ENCODE measurements around the gene GAS6. TPM values are rescaled to one million over a fixed set of nuclear protein-coding genes. Genes with fewer than 3 reads are reported as not detected.
"Not testable (repeated sequence)": the region's sequence is repeated elsewhere in the genome, so short reads cannot be mapped to it uniquely, and the experiment has no call there.

Gene GAS6
- total RNA-seq, 1 donor, result 0.81 TPM

DNA sequence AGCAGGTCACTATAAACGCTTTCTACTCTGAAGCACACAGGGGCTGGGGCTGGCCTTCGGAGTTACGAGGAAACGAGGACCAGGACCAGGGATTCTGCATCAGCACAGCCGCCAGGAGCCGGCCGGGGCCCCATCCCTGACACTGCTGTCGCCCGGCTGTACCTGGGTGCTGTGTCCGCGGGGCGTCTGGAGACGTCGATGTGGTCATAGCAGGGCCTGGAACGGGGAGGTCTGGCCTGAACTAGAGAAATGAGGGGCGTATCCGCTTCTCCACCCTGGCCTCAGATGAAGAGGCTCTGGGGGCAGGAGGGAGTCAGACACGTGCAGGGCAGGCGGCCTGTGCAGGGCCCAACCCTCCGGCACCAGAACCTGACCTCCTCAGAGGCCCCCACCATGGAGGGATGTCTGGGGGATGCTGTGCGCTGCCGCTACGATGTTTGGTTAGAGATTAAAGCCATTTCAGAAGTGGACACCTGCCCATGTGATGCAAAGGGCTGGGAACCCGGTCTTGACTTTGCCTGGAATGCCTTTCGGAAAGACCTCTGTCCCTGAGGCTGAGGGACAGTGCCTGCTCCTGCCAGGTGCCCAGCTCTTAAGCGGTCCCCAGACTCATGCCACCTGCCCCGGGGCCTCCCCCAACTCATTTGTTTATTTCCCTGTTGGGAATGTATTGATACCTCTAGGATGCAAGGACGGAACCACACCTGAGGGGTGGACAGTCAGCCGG is 21.4 kb downstream of the GAS6 start:
- DNase-seq (ENCODE audit: low read depth in 2 of 3, low spot score in 2 of 3), result no peak

DNA sequence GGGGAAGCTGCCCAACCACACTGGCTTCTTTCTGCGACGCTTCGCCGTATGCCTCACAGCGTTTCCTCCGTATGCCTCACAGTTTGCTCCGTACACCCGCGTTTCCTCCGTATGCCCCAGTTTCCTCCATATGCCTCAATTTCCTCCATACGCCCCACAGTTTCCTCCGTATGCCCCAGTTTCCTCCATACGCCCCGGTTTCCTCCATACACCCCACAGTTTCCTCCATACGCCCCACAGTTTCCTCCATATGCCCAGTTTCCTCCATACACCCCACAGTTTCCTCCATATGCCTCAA is 22.6 kb downstream of the GAS6 start:
- peak in 2 of 3 donors; percentile 25 to 64 for DNase-seq (ENCODE audit: low read depth in 2 of 3, low spot score in 2 of 3)

DNA sequence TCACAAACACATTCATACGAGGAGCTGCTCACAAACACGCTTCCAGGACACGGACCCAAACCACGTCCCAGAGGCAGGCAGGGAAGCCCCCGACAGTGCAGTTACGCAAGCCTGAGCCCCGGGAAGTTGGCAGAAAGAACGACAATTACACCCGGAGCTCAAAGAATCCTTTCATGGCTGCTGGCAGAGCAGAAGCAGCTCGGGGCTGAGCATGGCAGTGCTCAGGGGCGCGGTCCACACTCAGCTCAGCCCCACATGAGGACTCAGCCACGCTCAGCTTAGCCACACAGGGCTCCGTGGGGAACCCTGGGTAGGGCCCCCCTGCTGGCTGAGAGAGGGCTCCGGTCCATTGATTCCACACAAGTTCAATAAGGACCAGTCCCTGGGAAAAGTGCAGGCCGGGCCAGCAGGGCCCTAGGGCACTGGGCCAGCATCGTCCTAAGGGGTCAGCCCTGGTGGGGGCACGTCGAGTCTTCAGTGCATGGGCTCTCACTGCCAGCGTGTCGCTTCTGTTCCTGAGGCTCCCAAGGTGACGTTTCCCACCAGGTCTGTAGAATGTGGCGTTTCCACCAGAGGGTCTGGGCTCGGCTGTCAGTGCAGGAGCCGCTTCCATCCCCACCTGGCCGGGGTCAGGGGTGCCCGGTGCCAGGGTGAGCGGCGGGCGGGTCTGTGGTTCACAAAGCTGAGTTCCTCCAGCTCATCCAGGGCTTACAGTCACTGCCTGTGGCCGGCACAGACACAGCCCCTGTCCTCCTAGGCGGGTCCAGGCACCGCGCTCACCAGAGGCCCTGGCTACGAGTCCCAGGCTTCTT is 23.1 kb downstream of the GAS6 start:
- no peak for DNase-seq (ENCODE audit: low read depth in 2 of 3, low spot score in 2 of 3)

DNA sequence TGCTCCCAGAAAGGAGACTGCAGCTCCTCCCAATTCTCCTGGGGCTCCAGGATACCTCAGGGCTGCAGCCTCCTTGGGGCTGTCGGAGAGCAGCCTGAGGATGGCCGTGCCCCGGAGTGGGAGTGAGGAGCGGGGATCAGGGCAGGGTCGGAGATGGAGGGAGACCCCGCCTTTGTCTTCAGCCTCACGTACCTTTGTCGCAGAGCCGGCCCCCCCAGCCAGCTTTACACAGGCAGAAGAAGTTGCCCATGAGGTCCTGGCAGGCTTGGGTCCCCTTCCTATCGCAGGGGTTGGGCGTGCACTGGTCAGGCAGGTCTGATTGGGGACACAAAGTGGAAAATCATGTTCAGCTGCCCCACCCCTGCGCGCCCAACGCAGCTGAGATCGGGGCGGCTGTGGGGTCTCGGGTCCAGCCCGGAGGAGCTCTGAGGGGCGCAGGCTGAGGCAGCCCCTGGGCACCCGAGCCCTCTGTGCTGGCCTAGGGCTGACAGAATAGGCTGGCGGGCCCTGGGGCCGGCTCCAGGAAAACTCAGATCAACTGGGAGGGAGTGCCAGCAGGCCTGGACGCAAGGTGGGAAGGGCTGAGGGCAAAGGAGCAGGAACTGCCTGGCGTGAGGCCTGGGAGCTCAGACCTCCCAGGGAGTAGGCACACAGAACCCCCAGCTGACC is 24.2 kb downstream of the GAS6 start:
- no peak for DNase-seq (ENCODE audit: low read depth in 2 of 3, low spot score in 2 of 3)

DNA sequence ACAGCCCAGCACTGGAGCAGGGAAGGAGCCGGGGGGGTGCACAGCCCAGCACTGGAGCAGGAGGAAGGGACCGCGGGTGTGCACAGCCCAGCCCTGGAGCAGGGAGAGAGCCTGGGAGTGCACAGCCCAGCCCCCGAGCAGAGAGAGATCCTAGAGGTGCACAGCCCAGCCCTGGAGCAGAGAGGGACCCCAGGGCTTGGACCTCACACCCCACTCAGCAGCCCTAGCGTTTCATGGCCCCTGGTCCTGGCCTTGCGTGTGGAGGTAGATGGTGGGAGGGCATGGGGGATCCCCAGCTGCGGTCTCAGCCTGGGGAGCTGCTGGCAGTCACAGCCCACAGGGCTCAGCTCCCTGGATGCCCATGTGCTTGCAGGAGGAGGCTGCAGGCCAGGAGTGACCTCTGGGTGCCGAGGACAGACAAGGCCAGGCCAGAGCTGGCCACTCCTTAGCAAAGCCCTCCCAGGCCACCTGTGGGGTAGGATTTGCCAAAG is 25.1 kb downstream of the GAS6 start:
- DNase-seq (ENCODE audit: low read depth in 2 of 3, low spot score in 2 of 3), result no peak

DNA sequence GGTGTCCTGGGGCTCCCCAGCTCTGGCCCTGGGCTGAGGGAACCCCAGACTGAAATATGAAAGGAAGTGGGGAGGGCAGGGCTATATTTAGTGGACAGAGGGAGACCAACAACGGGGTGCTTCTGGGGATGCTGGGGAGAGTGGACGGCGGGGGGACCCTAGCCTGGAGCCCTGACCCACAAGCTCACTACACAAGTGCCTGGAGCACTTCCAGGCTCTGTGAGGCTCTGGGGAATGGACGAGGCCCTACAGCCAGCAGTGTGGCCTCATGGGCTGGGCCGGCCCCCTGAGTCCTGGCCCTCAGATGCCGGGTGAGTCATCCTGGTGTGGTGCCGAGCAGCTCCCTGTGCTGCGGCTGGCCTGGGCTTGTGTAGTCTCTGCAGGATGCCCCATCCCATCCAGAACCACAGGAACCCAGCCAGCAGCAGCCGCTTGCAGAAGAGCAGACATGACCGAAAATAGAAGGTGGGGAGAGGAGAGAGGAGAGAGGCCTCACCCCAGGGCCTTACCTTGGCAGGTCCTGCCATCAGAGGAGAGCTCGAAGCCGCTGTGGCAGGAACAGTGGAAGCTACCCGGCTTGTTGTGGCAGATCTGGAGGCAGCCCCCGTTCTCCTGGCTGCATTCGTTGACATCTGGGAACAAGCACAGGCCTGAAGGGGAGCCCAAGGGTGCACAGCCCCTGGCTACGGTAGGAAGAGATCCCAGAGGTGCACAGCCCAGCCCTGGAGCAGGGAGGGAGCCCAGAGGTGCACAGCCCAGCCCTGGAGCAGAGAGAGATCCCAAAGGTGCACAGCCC is 26.1 kb downstream of the GAS6 start:
- DNase-seq (ENCODE audit: low read depth in 2 of 3, low spot score in 2 of 3), result no peak

DNA sequence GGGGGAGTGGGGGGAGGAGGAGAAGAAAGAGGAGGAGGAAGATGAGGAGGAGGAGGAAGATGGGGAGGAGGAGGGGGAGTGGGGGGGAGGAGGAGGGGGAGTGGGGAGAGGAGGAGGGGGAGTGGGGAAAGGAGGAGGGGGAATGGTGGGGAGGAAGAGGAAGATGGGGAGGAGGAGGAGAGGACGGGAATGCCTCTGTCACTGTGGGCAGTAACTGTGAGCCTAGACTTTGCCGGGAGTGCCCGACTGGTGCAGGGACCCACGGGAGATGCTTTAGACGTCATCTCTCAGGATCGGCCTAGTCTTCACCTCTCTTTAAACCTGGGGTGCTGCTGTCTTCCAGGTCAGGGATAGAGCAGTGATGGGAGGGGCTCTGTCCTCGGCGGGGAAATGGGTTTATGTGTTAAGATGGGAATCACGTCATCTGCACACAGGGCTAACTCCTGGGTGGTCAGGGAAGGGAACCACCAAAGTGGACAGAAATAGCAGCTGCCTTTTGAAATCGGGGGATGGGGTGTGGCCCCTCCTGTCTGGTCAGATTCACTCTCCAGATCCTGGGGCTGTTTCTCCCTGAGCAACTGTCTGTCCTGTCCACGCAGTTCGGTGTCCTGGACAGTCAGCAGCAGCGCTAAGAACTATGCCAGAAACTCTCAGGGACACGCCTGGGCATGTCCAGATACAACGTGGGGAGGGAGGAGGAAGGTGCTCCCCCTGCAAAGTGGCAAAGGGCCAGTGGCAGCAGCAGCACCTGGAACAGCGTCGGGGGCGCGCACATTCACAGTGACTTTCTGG is 26.9 kb downstream of the GAS6 start:
- DNase-seq (ENCODE audit: low read depth in 2 of 3, low spot score in 2 of 3), result no peak

DNA sequence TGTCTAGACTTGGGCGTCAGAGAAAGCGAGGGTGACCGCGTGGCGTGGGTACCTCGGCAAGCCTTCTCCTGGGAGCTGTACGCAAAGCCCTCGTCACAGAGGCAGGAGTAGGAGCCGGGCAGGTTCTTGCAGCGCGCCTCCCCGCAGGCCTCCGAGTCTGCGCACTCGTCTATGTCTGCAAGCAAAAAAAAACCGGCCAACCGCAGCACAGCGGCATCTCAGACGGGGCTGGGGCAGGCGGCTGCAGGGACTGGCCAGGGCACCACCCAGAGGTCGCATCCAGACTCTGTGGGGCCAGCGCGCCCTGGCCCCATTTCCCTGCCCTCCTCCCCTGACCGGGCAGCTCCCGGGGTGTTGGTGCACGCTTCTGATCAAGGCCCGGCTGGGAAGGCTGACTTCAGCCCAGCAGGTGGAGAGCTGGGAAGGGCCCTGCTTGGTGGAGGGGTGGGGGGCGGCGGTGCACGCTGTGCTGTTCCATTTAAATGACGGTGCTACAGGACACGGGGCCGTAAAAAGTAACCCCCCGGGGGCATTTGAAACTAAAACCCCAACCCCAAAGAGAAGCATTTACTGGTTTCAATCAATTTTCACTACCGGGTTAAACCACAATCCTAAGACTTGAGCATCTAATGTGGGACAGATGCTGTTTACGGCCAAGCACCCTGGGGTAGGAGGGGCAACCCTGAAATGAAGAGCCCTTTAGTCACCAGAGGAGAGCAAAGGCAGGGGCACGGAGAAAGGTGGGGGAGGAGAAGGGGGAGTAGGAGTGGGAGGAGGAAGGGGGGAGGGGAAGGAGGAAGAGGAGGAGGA is 28.2 kb downstream of the GAS6 start:
- DNase-seq (ENCODE audit: low read depth in 2 of 3, low spot score in 2 of 3), result no peak

DNA sequence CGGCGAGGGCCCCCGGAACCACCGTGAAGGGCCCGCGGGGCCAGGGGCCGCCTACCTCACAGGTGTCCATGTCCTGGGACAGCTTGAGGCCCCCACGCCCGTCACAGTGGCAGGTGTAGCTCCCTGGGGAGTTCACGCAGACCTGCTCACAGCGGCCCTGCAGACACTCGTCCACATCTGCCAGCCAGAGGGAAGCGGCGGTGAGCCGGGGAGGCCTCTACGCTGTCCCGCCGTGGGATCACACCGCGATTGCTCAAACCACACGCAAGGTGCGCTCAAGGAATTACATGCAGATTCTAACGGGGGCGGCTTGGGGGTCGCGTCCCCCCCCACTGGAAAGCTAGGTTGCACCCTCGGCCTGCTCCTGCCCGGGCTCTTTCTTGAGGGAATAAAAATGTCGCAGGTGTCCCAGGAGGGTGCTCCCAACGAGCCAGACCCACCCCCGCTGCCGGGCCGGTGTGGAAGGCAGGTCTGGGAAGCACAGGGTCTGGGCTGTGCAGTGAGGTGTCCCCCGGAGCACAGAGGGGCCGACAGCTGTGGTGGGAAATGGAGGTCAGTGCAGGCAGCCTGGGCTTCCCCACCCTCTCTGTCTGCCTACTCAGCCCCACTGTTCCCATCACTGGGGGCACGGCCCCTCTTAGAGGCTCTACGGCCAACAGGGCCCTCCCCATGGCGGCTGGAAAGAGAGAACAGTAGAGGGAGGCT is 29.2 kb downstream of the GAS6 start:
- no peak for DNase-seq (ENCODE audit: low read depth in 2 of 3, low spot score in 2 of 3)

DNA sequence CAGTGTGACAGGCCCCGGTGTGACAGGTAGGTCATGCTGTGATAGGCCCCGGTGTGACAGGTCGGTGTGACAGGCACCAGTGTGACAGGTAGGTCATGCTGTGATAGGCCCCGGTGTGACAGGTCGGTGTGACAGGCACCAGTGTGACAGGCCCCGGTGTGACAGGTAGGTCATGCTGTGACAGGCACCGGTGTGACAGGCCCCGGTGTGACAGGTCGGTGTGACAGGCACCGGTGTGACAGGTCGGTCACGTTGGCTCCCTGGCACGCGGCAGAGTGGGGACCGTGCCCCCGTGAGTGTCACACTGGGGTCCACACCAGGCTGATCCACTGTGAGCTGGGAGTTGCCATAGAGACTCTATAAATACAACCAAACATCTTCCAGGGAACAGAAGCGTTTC is 29.9 kb downstream of the GAS6 start:
- DNase-seq (ENCODE audit: low read depth in 2 of 3, low spot score in 2 of 3), result not testable (repeated sequence)

DNA sequence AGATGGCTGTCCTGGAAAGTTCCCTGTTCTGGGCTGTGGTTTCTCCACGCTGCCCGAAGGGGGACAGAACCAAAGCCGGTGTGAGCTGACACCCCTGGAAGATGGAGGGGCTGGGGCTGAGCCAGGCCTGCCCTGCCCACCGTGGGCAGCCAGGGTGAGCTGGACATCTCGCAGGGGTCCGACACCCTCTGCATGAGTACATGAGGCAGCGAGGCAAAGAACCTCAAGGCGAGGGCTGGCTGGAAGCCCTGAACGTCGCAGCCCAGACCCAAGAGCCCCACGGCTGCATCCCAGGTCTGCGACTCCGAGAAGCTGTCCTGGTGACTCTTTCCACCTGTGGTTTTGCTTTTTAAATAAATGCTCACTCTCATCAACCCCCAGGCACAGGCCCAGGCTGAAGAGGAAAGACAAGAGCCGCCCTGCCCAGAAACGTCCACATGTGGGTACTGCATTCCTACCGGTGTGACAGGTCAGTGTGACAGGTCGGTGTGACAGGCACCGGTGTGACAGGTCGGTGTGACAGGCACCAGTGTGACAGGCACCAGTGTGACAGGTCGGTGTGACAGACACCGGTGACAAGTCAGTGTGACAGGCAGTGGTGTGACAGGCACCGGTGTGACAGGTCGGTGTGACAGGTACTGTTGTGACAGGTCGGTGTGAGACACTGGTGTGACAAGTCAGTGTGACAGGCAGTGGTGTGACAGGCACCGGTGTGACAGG is 30.6 kb downstream of the GAS6 start:
- no peak for DNase-seq (ENCODE audit: low read depth in 2 of 3, low spot score in 2 of 3)

DNA sequence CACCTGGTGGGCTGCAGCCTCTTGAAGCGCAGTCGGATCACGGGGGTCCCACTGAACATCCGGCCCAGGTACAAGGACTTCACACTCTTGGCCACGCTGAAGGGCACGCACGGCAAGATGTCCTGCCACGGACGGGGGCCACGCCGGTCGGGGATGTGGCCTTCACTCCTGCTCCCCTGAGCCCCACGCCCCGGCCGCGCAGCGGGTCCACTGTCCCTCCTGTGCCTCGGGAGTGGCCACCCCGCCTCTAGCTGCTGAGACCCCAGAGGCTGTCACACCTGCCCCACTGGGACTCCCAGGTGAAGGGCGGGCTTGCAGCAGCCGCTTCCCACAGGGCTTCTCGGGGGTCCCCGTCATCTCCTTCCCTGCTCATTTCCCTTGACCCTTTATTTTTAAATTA is 31.2 kb downstream of the GAS6 start:
- DNase-seq (ENCODE audit: low read depth in 2 of 3, low spot score in 2 of 3), result no peak

DNA sequence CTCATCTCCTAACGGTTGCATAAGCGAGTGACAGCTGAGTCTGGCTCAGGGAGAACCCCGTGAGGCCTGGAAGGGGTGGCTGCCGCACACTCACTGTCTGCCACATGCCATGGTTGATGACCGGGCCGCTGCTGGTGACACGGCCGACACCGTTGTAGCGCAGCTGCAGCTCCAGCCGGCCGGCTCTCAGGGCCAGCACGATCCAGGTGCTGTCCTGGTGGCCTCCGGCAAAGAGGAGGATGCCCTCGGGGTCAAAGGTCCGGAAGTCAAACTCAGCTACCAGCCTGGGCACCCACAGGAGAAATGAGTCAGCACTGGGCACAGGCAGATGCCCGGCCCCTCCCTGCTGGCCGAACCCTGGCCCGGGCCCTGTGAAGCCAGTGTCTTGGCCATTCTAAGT is 31.7 kb downstream of the GAS6 start:
- DNase-seq (ENCODE audit: low read depth in 2 of 3, low spot score in 2 of 3), result no peak

DNA sequence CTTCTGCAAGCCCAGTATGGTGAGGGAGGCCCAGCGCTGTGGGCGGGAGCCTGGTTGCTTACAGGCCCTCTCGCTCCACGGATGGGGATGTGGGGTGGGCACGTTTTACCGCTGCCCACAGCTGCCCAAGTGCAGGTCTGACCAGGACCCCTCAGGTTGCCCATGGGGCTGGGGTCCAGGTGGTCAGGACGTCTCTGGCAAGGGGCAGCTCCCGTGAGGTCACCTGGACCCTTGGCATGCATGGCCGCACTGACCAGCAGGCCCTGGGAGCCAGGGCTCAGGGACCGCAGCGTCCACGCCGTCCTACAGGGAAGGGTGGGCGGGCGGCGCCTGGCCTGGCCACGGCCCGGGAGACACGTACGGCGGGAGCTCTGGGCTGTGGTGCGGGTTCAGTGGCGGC is 32.8 kb downstream of the GAS6 start:
- DNase-seq (ENCODE audit: low read depth in 2 of 3, low spot score in 2 of 3), result no peak

DNA sequence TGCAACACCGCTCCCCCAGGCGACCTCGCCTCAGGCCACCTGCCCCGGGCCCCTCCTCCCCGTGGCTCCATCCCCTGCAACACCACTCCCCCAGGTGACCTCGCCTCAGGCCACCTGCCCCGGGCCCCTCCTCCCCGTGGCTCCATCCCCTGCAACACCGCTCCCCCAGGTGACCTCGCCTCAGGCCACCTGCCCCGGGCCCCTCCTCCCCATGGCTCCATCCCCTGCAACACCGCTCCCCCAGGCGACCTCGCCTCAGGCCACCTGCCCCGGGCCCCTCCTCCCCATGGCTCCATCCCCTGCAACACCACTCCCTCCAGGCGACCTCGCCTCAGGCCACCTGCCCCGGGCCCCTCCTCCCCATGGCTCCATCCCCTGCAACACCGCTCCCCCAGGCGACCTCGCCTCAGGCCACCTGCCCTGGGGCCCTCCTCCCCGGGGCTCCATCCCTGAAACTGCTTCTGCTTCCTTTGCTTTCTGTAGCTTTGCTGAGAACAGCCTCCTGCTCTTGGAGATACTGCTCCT is 33.4 kb downstream of the GAS6 start:
- DNase-seq (ENCODE audit: low read depth in 2 of 3, low spot score in 2 of 3), result not testable (repeated sequence)

DNA sequence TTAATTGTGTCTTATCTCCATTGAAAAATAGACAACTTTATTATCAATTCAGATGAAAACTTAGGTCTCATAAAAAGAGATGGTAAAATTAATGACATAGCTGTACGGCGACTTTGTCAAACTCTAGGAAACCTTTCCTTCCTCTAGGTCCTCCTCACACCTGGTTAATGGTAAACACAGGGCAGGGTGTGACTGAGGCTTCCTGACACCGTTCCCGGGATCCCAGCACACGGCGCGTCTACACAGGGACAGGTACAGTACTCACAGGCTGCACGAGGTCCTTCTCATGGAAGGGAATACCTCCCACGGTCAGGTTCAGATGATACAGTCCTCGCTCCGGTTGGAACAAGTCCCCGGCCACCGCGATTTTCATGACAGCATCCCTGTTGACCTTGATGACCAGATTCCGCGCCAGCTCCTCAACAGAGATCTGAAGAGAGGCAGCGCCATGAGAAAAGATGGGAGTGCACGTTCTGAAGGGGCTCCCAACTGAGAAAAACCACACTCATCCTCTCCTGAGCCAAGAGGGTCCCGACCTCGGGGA is 35.5 kb downstream of the GAS6 start:
- no peak for DNase-seq (ENCODE audit: low read depth in 2 of 3, low spot score in 2 of 3)

DNA sequence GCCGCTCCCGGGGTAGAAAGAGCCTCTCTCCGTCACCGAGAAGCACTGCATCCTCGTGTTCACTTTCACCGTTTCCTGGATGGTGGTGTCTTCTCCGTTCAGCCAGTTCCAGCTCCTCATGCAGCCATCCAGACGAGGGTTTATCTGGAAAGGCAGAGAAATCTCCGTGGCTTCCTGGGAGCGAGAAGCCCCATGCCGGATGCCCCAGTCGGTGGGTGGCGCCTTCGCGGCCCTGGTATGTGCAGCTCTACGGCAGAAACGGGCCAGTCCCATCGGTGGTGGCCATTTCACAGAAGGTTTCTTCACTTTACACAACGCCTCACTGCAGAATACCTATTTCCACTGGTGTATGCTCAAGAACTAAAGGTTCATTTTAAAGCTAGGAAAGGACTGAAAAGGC is 36.9 kb downstream of the GAS6 start:
- DNase-seq (ENCODE audit: low read depth in 2 of 3, low spot score in 2 of 3), result no peak

All from hematopoietic multipotent progenitor cell (in vitro differentiated cells).